Peyer's patch (tissue), 4 donors: ENCODE results near the gene LSM4.

Source experiments
- POLR2A ChIP-seq, 2 donors: fragments of 450-650 bp; IDR thresholded peaks; one replicate each; pipeline ENCODE4 v1.5.1; 2017; ENCODE audit warnings: antibody characterized with exemption in 2 of 2, mild to moderate bottlenecking in 2 of 2, moderate library complexity in 2 of 2
- TF ChIP-seq, protein P1 (sequence below), 6 experiments: fragments of 450-650 bp in 4 of 6; fragments of 200-600 bp in 2 of 6; sonication (generic) in 1 of 6; IDR thresholded peaks; one replicate each; pipeline ENCODE4 v1.5.1; 2017 to 2019; ENCODE audit warnings: antibody characterized with exemption in 6 of 6, mild to moderate bottlenecking in 3 of 6, moderate library complexity in 1 of 6

DNA sequence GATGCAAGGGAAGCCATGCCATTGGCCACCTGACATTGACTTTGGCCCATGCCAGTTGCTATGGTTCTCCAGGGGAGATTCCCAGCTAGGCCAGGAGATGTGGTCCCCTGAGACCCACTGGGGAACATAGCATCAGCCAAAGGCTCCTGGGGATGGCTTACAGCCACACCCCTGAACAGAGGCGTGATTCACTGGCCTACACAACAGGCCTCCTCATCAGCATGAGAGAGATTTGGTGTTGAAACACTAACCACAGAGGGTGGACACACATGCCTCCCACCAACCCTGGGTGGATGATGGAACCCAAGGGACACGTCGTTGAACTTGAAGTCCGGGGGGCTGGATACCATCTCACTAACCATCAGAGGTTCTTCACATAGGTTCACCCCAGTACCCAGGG lies 63.0 kb downstream of the LSM4 start:
- TF ChIP-seq POLR2A (IDR thresholded peaks at IDR 0.05), result no peak
- TF ChIP-seq, protein P1, sequence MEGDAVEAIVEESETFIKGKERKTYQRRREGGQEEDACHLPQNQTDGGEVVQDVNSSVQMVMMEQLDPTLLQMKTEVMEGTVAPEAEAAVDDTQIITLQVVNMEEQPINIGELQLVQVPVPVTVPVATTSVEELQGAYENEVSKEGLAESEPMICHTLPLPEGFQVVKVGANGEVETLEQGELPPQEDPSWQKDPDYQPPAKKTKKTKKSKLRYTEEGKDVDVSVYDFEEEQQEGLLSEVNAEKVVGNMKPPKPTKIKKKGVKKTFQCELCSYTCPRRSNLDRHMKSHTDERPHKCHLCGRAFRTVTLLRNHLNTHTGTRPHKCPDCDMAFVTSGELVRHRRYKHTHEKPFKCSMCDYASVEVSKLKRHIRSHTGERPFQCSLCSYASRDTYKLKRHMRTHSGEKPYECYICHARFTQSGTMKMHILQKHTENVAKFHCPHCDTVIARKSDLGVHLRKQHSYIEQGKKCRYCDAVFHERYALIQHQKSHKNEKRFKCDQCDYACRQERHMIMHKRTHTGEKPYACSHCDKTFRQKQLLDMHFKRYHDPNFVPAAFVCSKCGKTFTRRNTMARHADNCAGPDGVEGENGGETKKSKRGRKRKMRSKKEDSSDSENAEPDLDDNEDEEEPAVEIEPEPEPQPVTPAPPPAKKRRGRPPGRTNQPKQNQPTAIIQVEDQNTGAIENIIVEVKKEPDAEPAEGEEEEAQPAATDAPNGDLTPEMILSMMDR (IDR thresholded peaks at IDR 0.05), result no peak
